ENCODE data around the gene HDAC4. TPM values are rescaled to one million over a fixed set of nuclear protein-coding genes. Genes with fewer than 3 reads are reported as not detected.

The HDAC4 gene
- total and polyA plus RNA-seq, 3 donors from 2014 or later = 29.0 to 67.5 (median 58.7) TPM

DNA sequence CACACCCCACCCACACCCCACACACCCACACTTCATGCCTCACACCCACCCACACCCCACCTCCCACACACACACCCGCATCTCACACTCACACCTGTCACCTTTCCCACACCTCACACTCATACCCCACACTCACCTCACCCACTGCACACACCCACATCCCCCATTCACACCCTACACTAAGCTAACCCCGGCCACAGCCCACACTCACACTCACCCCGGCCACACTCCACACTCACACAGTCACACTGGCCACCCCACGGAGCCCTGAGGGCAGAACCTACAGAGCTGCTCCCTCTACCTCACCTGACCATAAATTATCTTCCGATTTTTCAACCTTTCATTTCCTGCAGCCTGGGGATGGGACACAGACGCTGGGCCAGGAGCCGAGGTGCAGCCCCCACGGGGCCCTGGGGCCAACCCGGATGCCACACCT, 241.3 kb downstream of the HDAC4 start:
- Histone ChIP-seq H3K9me3 (no peaks in the 10 kb centered on the region), H3K36me3 (ENCODE audit: low read depth, missing control alignments) (no peaks in the 10 kb centered on the region), H3K27ac (no peak overlapping the region), H3K4me1 (no peaks in the 10 kb centered on the region), H3K27me3 (no peaks in the 10 kb centered on the region), H3K4me3 (no peak overlapping the region)
- intact Hi-C loops (cut with DNase I; ENCODE audit: low total_unique reads) = no loop called here
- peak; percentile 9 for DNase-seq
- WGBS, 2 donors = 86 to 91% methylated on average over 9 of the region's 9 CpGs
- no peak for TF ChIP-seq POLR2A (IDR thresholded peaks at IDR 0.05)
- TF ChIP-seq, protein P1, sequence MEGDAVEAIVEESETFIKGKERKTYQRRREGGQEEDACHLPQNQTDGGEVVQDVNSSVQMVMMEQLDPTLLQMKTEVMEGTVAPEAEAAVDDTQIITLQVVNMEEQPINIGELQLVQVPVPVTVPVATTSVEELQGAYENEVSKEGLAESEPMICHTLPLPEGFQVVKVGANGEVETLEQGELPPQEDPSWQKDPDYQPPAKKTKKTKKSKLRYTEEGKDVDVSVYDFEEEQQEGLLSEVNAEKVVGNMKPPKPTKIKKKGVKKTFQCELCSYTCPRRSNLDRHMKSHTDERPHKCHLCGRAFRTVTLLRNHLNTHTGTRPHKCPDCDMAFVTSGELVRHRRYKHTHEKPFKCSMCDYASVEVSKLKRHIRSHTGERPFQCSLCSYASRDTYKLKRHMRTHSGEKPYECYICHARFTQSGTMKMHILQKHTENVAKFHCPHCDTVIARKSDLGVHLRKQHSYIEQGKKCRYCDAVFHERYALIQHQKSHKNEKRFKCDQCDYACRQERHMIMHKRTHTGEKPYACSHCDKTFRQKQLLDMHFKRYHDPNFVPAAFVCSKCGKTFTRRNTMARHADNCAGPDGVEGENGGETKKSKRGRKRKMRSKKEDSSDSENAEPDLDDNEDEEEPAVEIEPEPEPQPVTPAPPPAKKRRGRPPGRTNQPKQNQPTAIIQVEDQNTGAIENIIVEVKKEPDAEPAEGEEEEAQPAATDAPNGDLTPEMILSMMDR (IDR thresholded peaks at IDR 0.05) = no peak

DNA sequence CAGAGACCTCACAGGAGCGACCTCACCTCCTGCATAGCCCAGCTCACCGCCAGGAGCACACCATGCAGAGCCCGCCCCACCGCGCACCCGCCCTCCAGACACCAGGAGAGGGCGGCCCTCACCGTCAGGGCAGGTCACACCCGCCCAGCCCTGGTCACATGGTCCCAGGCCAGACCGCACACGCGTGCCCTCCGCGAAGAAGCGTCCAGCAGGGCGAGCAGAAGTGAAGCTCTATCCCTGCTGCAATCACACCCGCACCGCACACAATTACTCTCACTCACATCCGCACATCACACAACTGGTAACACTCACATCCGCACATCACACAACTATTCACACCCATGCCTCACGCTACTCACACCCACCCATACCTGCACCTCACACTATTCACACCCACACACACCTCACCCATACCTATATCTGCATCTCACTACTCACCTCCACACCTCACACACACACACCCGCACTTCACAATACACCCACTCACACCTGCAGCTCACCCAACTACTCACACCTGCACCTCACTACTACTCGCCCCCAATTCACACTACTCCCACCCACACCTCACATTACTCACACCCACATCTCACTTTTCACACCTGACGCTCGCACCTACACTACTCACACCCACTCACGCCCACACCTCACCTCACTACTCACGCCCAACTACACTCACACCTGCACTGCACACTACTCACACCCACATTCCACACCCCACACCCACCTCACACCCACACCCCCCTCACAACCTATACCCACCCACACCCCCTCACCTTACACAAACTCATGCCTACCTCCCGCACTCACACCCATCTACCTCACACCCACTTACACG, 242.0 kb downstream of the HDAC4 start:
- no peaks in the 10 kb centered on the region for H3K9me3 ChIP-seq
- WGBS, 2 donors = 80% methylated on average over 24 to 29 of the region's 29 CpGs
- DNase-seq = no peak
- no peak overlapping the region for H3K27ac ChIP-seq
- H3K4me1 ChIP-seq = no peaks in the 10 kb centered on the region
- no peaks in the 10 kb centered on the region for H3K36me3 ChIP-seq (ENCODE audit: low read depth, missing control alignments)
- H3K4me3 ChIP-seq = no peak overlapping the region
- H3K27me3 ChIP-seq = no peaks in the 10 kb centered on the region
- TF ChIP-seq POLR2A (IDR thresholded peaks at IDR 0.05) = no peak
- TF ChIP-seq, protein P1 (IDR thresholded peaks at IDR 0.05) = no peak
- intact Hi-C loops (cut with DNase I; ENCODE audit: low total_unique reads) = no loop called here

DNA sequence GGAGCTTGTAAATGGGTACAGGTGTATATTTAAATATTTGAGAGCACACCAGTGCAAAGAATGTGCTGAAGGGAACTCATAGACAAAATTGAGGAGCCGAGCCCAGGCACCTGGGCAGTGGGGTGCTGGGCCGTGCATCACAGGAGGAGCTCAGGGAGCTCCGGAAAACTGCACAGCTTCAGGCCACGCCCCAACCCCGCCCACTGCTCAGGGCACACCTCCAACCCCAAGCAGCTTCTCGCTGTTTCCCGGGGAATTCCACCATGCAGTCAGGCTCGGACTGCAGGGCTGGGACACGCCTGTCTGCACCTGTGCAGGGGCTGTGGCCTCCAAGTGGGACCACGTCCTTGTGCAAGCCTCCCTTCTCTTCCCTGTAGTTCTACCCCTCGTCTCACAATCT, 243.0 kb downstream of the HDAC4 start:
- no peaks in the 10 kb centered on the region for H3K4me1 ChIP-seq
- no peaks in the 10 kb centered on the region for H3K9me3 ChIP-seq
- H3K27me3 ChIP-seq = no peaks in the 10 kb centered on the region
- H3K4me3 ChIP-seq = no peak overlapping the region
- H3K27ac ChIP-seq = no peak overlapping the region
- no peaks in the 10 kb centered on the region for H3K36me3 ChIP-seq (ENCODE audit: low read depth, missing control alignments)
- TF ChIP-seq, protein P1 (IDR thresholded peaks at IDR 0.05) = no peak
- no peak for DNase-seq
- 60 to 68% methylated on average over 11 of the region's 11 CpGs for WGBS, 2 donors
- intact Hi-C loops (cut with DNase I; ENCODE audit: low total_unique reads) = no loop called here

DNA sequence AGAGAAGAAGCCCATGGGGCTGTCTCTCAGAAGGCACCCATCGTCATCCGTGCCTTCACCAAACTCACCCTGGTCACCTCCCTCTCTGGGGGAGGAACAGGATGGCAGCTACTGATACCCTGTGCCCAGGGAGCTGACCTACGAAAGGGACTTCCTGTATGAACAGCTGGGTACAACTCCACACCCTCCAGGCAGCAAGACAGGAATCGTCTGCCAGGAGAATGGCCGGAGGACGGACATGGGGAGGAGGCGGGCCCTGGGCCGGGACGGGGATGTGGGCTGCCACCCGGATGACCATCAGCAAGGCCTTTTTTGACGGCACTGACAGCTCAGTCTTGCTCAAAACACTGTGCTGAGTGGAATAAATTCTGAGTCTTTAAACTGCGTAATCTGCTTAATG, 243.6 kb downstream of the HDAC4 start:
- Histone ChIP-seq H3K4me1 (no peaks in the 10 kb centered on the region), H3K27me3 (no peaks in the 10 kb centered on the region), H3K27ac (no peak overlapping the region), H3K36me3 (ENCODE audit: low read depth, missing control alignments) (no peaks in the 10 kb centered on the region), H3K9me3 (no peaks in the 10 kb centered on the region), H3K4me3 (no peak overlapping the region)
- no peak for TF ChIP-seq POLR2A (IDR thresholded peaks at IDR 0.05)
- TF ChIP-seq, protein P1 (IDR thresholded peaks at IDR 0.05) = no peak
- no peak for DNase-seq
- 74 to 85% methylated on average over 10 to 12 of the region's 12 CpGs for WGBS, 2 donors
- intact Hi-C loops (cut with DNase I; ENCODE audit: low total_unique reads) = no loop called here

All from testis (tissue), 3 donors.